Esophagus squamous epithelium (tissue), 4 donors: ENCODE results near the gene MVB12A.

Experiments used
- POLR2A ChIP-seq, 4 donors: fragments of 450-650 bp; IDR thresholded peaks; one replicate each; pipeline ENCODE4 v1.6.1; 2017; ENCODE audit warnings: antibody characterized with exemption in 4 of 4, mild to moderate bottlenecking in 4 of 4, moderate library complexity in 3 of 4
- TF ChIP-seq, protein P1 (sequence below), 6 experiments: fragments of 450-650 bp in 4 of 6; fragments of 200-600 bp in 2 of 6; sonication (generic) in 2 of 6; IDR thresholded peaks; one replicate each; pipeline ENCODE4 v1.5.1; 2016 to 2019; ENCODE audit warnings: antibody characterized with exemption in 6 of 6, mild to moderate bottlenecking in 4 of 6, moderate library complexity in 4 of 6

DNA sequence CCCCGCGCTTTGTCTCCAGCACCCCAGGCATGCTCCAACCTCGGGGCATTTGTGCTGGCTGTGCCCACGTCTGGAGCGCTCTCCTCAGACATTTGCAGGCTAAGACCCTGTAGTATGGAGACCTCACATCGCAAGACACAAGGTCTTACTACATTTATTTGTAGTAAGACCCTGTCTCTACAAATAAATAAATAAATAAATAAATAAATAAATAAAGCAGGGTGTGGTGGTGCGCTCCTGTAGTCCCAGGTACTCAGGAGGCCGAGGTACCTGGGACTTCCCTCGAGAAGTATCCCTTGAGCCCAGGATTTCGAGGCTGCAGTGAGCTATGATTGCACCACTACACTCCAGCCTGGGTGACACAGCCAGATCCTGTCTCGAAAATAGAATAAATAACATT is 36.3 kb downstream of the MVB12A start:
- TF ChIP-seq, protein P1, sequence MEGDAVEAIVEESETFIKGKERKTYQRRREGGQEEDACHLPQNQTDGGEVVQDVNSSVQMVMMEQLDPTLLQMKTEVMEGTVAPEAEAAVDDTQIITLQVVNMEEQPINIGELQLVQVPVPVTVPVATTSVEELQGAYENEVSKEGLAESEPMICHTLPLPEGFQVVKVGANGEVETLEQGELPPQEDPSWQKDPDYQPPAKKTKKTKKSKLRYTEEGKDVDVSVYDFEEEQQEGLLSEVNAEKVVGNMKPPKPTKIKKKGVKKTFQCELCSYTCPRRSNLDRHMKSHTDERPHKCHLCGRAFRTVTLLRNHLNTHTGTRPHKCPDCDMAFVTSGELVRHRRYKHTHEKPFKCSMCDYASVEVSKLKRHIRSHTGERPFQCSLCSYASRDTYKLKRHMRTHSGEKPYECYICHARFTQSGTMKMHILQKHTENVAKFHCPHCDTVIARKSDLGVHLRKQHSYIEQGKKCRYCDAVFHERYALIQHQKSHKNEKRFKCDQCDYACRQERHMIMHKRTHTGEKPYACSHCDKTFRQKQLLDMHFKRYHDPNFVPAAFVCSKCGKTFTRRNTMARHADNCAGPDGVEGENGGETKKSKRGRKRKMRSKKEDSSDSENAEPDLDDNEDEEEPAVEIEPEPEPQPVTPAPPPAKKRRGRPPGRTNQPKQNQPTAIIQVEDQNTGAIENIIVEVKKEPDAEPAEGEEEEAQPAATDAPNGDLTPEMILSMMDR (IDR thresholded peaks at IDR 0.05): no peak
- no peak for TF ChIP-seq POLR2A (IDR thresholded peaks at IDR 0.05)
